ENCODE results near the gene EBF3. TPM values are rescaled to one million over a fixed set of nuclear protein-coding genes. Genes with fewer than 3 reads are reported as not detected.

Gene EBF3, protein sequence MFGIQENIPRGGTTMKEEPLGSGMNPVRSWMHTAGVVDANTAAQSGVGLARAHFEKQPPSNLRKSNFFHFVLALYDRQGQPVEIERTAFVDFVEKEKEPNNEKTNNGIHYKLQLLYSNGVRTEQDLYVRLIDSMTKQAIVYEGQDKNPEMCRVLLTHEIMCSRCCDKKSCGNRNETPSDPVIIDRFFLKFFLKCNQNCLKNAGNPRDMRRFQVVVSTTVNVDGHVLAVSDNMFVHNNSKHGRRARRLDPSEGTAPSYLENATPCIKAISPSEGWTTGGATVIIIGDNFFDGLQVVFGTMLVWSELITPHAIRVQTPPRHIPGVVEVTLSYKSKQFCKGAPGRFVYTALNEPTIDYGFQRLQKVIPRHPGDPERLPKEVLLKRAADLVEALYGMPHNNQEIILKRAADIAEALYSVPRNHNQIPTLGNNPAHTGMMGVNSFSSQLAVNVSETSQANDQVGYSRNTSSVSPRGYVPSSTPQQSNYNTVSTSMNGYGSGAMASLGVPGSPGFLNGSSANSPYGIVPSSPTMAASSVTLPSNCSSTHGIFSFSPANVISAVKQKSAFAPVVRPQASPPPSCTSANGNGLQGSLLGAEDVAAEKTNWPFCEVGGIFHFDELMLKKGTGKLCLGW
- total RNA-seq, result not detected

- Mint-ChIP-seq H3K9me3 (no peaks in the 10 kb centered on the region), H3K4me3 (peak within 1 kb of the TSS; percentile 68), H3K27me3 (ENCODE audit: low read depth) (peaks cover 64% of the 10 kb centered on the region), H3K36me3 (ENCODE audit: low read depth) (no peaks in the 10 kb centered on the region), H3K27ac (no peak within 1 kb of the TSS), H3K4me1 (ENCODE audit: low read depth) (peaks cover 23% of the 10 kb centered on the region)
- intact Hi-C loops (cut with micrococcal nuclease), result loop anchor here (5.0 kb wide), 1 partner anchor 497 kb away; the partner anchor contains the start of gene MGMT
- CTCF ChIA-PET, result no interaction called here
- DNase-seq, result no peak
These were observed at the start of gene EBF3 for GRCh38 chr10:129963641-129964501. EBF3 (minus strand) TSS chr10:129964274; CDS start chr10:129963768, 506 bp downstream.

DNA sequence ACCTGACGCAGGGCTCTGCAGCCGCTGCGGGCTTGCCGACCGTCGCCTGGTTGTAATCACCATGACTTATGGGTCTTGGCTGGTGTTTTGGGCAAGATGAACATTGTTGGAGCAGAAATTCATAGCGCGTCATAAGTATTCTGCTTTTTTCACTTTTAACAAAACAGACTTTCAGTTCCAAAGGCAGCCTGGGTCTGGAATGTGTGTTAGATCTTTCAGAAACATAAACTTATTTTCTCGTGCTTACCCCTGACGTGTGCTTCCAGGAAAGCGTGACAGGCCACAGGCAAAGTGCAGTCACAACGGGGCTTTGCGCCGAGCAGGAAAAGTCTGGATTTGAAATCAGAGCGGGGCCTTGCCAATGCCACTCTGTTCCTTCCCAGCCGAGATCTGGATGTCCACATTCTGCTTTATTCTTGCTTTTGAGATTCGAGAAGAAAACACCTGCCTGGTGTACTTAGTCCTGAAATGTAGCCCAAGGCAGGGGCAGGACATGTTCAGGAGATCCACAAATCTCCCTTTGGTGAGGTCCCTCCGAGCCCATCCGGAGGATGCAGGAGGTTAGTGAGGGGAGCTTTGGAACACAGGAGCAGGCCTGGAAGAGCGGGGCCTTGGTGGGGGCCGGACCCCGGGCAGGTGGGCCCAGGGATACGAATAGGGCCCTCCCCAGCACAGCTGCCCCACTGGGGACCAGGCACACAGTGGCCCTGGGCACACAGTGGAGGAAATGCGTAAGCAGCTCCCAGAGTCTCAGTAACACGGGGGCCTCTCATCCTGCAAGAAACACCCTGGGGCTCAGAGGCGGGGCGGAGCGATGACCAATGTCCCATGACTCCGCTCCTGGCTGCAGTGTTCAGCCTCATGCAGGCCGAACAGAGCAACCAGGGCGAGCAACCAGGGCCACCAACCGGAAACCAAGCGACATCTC is 49.5 kb upstream of the EBF3 start:
- no peaks in the 10 kb centered on the region for H3K4me1 Mint-ChIP-seq (ENCODE audit: low read depth)
- no peaks in the 10 kb centered on the region for H3K9me3 Mint-ChIP-seq
- no peak for DNase-seq
- peaks cover 10% of the 10 kb centered on the region for H3K27me3 Mint-ChIP-seq (ENCODE audit: low read depth)
- no peaks in the 10 kb centered on the region for H3K36me3 Mint-ChIP-seq (ENCODE audit: low read depth)
- no peak overlapping the region for H3K27ac Mint-ChIP-seq
- intact Hi-C loops (cut with micrococcal nuclease), result no loop called here
- CTCF ChIA-PET, result no interaction called here
- H3K4me3 Mint-ChIP-seq, result no peak overlapping the region

GRCh38 chr10:130012129-130012528 is 48.1 kb upstream of the EBF3 start:
- H3K4me1 Mint-ChIP-seq (ENCODE audit: low read depth), result no peaks in the 10 kb centered on the region
- no peak overlapping the region for H3K4me3 Mint-ChIP-seq
- intact Hi-C loops (cut with micrococcal nuclease), result no loop called here
- H3K9me3 Mint-ChIP-seq, result no peaks in the 10 kb centered on the region
- peak overlapping the region; percentile 41 for H3K27ac Mint-ChIP-seq
- H3K27me3 Mint-ChIP-seq (ENCODE audit: low read depth), result peaks cover 16% of the 10 kb centered on the region
- no peaks in the 10 kb centered on the region for H3K36me3 Mint-ChIP-seq (ENCODE audit: low read depth)
- CTCF ChIA-PET, result interaction anchor here (0.9 kb wide), 1 partner anchor 168 kb away, joined by 5 read pairs; no protein-coding TSS in a partner anchor
- DNase-seq, result no peak

DNA sequence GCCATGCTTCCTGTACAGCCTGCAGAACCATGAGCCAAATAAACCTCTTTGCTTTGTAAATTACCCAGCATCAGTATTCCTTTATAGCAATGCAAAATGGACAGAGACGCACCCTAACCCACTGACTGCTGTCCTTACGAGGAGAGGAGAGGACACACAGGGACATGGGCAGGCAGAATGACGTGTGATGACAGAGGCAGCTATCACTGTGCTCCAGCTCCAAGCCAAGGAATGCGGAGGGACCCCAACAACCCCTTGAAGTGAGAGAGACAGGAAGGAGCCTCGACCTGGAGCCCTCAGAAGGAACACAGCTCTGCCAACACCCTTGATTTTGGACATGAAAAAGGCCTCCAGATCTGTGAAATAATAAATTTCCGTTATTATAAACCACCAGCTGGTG is 46.6 kb upstream of the EBF3 start:
- Mint-ChIP-seq H3K27ac (no peak overlapping the region), H3K36me3 (ENCODE audit: low read depth) (no peaks in the 10 kb centered on the region), H3K9me3 (no peaks in the 10 kb centered on the region), H3K4me3 (no peak overlapping the region), H3K27me3 (ENCODE audit: low read depth) (peaks cover 18% of the 10 kb centered on the region), H3K4me1 (ENCODE audit: low read depth) (no peaks in the 10 kb centered on the region)
- DNase-seq, result no peak
- CTCF ChIA-PET, result no interaction called here
- intact Hi-C loops (cut with micrococcal nuclease), result no loop called here

DNA sequence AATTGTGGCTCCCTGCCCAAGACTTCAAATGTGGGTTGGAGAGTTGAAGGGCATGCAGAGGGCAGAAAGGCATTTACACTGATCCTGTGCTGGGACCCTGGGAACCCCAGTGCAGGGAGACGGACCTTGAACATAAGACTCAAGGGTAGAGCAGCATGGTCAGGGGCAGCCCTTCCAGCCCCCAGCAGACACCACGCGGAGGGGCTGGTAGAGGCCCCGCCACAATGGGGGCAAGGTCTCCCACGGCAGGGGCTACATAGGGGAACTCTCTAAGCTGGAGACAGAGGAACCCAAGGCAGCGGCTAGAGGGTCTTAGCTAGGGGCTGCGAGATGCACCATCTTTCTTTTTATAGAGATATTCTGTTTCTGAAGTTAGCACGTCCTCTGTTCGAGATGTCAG is 45.2 kb upstream of the EBF3 start:
- Mint-ChIP-seq H3K4me3 (no peak overlapping the region), H3K4me1 (ENCODE audit: low read depth) (no peaks in the 10 kb centered on the region), H3K36me3 (ENCODE audit: low read depth) (no peaks in the 10 kb centered on the region), H3K9me3 (no peaks in the 10 kb centered on the region), H3K27ac (no peak overlapping the region), H3K27me3 (ENCODE audit: low read depth) (peaks cover 21% of the 10 kb centered on the region)
- DNase-seq, result no peak
- intact Hi-C loops (cut with micrococcal nuclease), result no loop called here
- CTCF ChIA-PET, result no interaction called here

DNA sequence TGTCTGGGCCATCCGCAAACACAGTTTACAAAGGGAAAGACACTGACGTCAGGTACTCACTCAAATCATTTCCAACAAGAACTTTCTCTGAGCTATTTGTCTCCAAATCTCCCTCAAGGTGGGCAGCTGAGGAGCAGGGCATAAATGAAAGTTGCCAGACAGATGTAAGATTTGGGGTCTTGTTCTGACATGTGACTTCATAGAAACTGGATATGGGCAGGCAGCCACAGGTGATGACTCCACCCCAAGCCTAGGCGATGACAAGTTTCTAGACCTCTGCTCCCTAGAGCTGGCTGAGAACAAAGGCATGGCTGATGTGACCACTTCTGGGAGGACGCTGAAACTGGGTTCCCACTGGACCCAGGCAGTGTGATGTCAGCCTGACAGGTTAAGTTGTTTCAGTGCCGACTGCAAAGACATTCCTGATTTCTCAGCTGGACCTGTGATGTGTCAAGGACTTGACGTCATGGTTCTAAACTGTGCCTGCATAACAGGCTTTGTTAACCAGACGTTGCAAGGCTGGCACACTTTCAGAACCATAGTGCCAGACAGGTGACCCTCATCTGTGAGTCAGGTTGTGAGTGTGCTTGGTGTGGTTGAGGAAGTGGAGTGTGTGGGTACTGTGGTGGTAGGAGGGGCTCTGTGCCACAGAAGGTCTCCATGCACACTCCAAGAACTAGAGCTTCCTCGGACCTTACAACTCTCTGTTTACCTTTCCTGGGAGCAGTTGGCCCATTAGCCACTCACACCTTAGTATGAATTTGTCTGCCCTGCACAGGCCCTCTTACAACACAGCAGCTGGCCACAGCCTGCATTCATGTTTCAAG is 39.9 kb upstream of the EBF3 start:
- no peak for DNase-seq
- Mint-ChIP-seq H3K4me1 (ENCODE audit: low read depth) (no peaks in the 10 kb centered on the region), H3K27me3 (ENCODE audit: low read depth) (peaks cover 22% of the 10 kb centered on the region), H3K4me3 (no peak overlapping the region), H3K9me3 (no peaks in the 10 kb centered on the region), H3K36me3 (ENCODE audit: low read depth) (peaks cover 1% of the 10 kb centered on the region), H3K27ac (no peak overlapping the region)
- CTCF ChIA-PET, result interaction anchor here (1.1 kb wide), 1 partner anchor 175 kb away, joined by 4 read pairs; no protein-coding TSS in a partner anchor
- intact Hi-C loops (cut with micrococcal nuclease), result no loop called here

- no peaks in the 10 kb centered on the region for H3K4me1 Mint-ChIP-seq (ENCODE audit: low read depth)
- no peaks in the 10 kb centered on the region for H3K9me3 Mint-ChIP-seq
- CTCF ChIA-PET, result no interaction called here
- H3K27me3 Mint-ChIP-seq (ENCODE audit: low read depth), result peaks cover 24% of the 10 kb centered on the region
- peaks cover 1% of the 10 kb centered on the region for H3K36me3 Mint-ChIP-seq (ENCODE audit: low read depth)
- H3K27ac Mint-ChIP-seq, result no peak overlapping the region
- intact Hi-C loops (cut with micrococcal nuclease), result no loop called here
- H3K4me3 Mint-ChIP-seq, result no peak overlapping the region
- no peak for DNase-seq
These were observed 39.1 kb upstream of the EBF3 start for GRCh38 chr10:130003166-130003565.

DNA sequence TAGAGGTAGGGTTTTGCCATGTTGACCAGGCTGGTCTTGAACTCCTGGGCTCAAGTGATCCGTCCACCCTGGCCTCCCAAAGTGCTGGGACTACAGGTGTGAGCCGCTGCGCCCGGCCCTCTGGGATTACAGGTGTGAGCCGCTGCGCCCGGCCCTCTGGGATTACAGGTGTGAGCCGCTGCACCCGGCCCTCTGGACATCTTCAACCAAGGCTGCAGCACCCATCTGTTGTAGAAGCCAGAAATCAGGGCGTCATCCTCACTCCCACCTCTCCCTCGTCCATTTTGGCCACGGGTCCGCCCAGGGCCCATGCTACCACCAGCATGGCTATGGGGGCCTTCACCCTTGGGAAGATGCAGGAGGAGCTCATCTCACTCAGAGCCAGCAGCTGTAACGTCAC is 38.5 kb upstream of the EBF3 start:
- intact Hi-C loops (cut with micrococcal nuclease), result no loop called here
- H3K27me3 Mint-ChIP-seq (ENCODE audit: low read depth), result peaks cover 27% of the 10 kb centered on the region
- H3K4me3 Mint-ChIP-seq, result no peak overlapping the region
- CTCF ChIA-PET, result no interaction called here
- H3K9me3 Mint-ChIP-seq, result no peaks in the 10 kb centered on the region
- no peak overlapping the region for H3K27ac Mint-ChIP-seq
- no peak for DNase-seq
- no peaks in the 10 kb centered on the region for H3K4me1 Mint-ChIP-seq (ENCODE audit: low read depth)
- H3K36me3 Mint-ChIP-seq (ENCODE audit: low read depth), result peaks cover 1% of the 10 kb centered on the region

DNA sequence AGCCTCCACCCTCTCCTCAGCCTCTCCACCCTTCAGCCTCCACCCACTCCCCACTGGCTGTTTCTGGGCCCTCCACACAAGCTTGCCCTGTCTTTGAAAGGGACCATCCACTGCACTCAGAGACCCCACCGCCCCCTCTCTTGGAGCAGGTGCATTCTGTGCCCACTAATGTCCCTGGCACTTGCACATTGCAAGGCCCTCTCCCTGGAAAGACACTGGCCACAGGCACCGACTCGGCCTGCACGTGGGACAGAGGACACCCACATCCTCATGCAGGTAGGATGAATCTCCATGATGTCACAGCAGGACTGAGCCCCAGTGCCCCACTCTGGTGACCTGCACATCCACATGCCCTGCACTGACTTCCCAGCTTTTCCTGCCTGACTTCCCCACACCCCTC is 36.8 kb upstream of the EBF3 start:
- intact Hi-C loops (cut with micrococcal nuclease), result no loop called here
- Mint-ChIP-seq H3K9me3 (no peaks in the 10 kb centered on the region), H3K4me3 (no peak overlapping the region), H3K27me3 (ENCODE audit: low read depth) (peaks cover 32% of the 10 kb centered on the region), H3K27ac (no peak overlapping the region), H3K36me3 (ENCODE audit: low read depth) (peaks cover 1% of the 10 kb centered on the region), H3K4me1 (ENCODE audit: low read depth) (no peaks in the 10 kb centered on the region)
- CTCF ChIA-PET, result interaction anchor here (0.6 kb wide), 1 partner anchor 40 kb away, joined by 3 read pairs; no protein-coding TSS in a partner anchor
- DNase-seq, result no peak

DNA sequence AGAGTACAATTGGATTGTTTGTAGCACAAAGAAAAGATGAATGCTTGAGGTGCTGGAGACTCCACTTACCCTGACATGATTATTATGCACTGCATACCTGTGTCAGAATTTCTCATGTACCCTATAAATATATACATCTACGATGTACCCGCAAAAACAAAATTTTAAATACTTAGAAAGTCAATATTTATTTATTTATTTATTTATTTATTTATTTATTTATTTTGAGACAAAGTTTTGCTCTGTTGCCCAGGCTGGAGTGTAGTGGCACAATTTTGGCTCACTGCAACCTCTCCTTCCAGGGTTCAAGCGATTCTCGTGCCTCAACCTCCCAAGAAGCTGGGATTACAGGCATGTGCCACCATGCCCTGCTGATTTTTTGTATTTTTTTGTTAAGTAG is 35.1 kb upstream of the EBF3 start:
- no peak for DNase-seq
- H3K4me3 Mint-ChIP-seq, result no peak overlapping the region
- no peaks in the 10 kb centered on the region for H3K4me1 Mint-ChIP-seq (ENCODE audit: low read depth)
- H3K27ac Mint-ChIP-seq, result no peak overlapping the region
- peaks cover 39% of the 10 kb centered on the region for H3K27me3 Mint-ChIP-seq (ENCODE audit: low read depth)
- CTCF ChIA-PET, result no interaction called here
- H3K36me3 Mint-ChIP-seq (ENCODE audit: low read depth), result peaks cover 1% of the 10 kb centered on the region
- H3K9me3 Mint-ChIP-seq, result peaks cover 2% of the 10 kb centered on the region
- intact Hi-C loops (cut with micrococcal nuclease), result no loop called here

DNA sequence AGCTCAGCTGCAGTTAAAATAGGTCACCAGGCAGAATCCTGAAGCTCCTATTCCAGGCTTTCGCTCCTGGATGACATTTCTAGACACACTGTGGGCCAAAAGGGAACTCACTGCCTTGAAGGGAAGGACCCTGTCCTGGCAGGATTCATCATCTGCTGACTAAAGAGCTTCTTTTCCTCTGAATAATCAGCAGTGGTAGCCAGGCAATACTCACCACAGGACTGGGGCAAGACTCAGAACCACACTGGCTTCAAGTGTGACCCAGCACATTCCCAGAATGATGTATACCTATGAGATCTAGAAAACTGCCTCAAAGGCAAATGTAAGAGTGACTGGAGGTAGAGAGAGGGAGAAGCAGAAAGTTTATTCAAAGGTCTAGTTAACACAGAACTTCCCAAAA is 29.5 kb upstream of the EBF3 start:
- no peak overlapping the region for H3K27ac Mint-ChIP-seq
- H3K4me3 Mint-ChIP-seq, result no peak overlapping the region
- no peaks in the 10 kb centered on the region for H3K4me1 Mint-ChIP-seq (ENCODE audit: low read depth)
- H3K27me3 Mint-ChIP-seq (ENCODE audit: low read depth), result peaks cover 52% of the 10 kb centered on the region
- no peak for DNase-seq
- peaks cover 10% of the 10 kb centered on the region for H3K9me3 Mint-ChIP-seq
- intact Hi-C loops (cut with micrococcal nuclease), result no loop called here
- no peaks in the 10 kb centered on the region for H3K36me3 Mint-ChIP-seq (ENCODE audit: low read depth)
- CTCF ChIA-PET, result no interaction called here
